Nephron (organoid): Measurements from ENCODE around the gene ZWILCH.

ENCODE experiments used
- H3K27ac Mint-ChIP-seq, 3 experiments: 2 replicates each; pipeline ENCODE4 v1.8.0; 2020; ENCODE audit warnings: mixed read lengths in 3 of 3, mild to moderate bottlenecking in 2 of 3, moderate library complexity in 1 of 3
- H3K27me3 Mint-ChIP-seq: 2 replicates; pipeline ENCODE4 v1.8.0; 2021; ENCODE audit warnings: low read depth, mild to moderate bottlenecking, moderate library complexity, mixed read lengths
- H3K36me3 Mint-ChIP-seq: 2 replicates; pipeline ENCODE4 v1.8.0; 2020; ENCODE audit warnings: low read depth, mixed read lengths
- H3K4me1 Mint-ChIP-seq: 2 replicates; pipeline ENCODE4 v1.8.0; 2020; ENCODE audit warnings: mixed read lengths
- H3K4me3 Mint-ChIP-seq, 3 experiments: 2 replicates each; pipeline ENCODE4 v1.8.0; 2020; ENCODE audit warnings: mild to moderate bottlenecking in 3 of 3, mixed read lengths in 3 of 3, moderate library complexity in 2 of 3
- H3K9me3 Mint-ChIP-seq: 2 replicates; pipeline ENCODE4 v1.8.0; 2020; ENCODE audit warnings: mixed read lengths
- CTCF ChIP-seq, 3 experiments: fragments of 200-600 bp; sonication (generic); IDR thresholded peaks; one replicate each; pipeline ENCODE4 v1.5.0; 2021; ENCODE audit warnings: antibody characterized with exemption in 3 of 3; ENCODE audit not compliant: unreplicated experiment in 3 of 3

ZWILCH gene

GRCh38 chr15:66592505-66593218 lies 87.5 kb downstream of the ZWILCH start:
- no peak overlapping the region for H3K4me3 Mint-ChIP-seq
- H3K9me3 Mint-ChIP-seq = no peaks in the 10 kb centered on the region
- peaks cover 18% of the 10 kb centered on the region for H3K27me3 Mint-ChIP-seq
- H3K27ac Mint-ChIP-seq = no peak overlapping the region
- H3K4me1 Mint-ChIP-seq = no peaks in the 10 kb centered on the region
- TF ChIP-seq CTCF (IDR thresholded peaks at IDR 0.05; ENCODE audit: unreplicated experiment in 3 of 3) = no peak
- no peaks in the 10 kb centered on the region for H3K36me3 Mint-ChIP-seq

GRCh38 chr15:66593219-66593780 lies 88.2 kb downstream of the ZWILCH start:
- no peak overlapping the region for H3K27ac Mint-ChIP-seq
- H3K4me1 Mint-ChIP-seq = no peaks in the 10 kb centered on the region
- H3K4me3 Mint-ChIP-seq = no peak overlapping the region
- H3K9me3 Mint-ChIP-seq = no peaks in the 10 kb centered on the region
- peaks cover 13% of the 10 kb centered on the region for H3K27me3 Mint-ChIP-seq
- no peaks in the 10 kb centered on the region for H3K36me3 Mint-ChIP-seq
- no peak for TF ChIP-seq CTCF (IDR thresholded peaks at IDR 0.05; ENCODE audit: unreplicated experiment in 3 of 3)

GRCh38 chr15:66594344-66594743 lies 89.2 kb downstream of the ZWILCH start:
- H3K36me3 Mint-ChIP-seq = no peaks in the 10 kb centered on the region
- H3K27ac Mint-ChIP-seq = no peak overlapping the region
- no peak for TF ChIP-seq CTCF (IDR thresholded peaks at IDR 0.05; ENCODE audit: unreplicated experiment in 3 of 3)
- peaks cover 12% of the 10 kb centered on the region for H3K27me3 Mint-ChIP-seq
- H3K9me3 Mint-ChIP-seq = no peaks in the 10 kb centered on the region
- no peaks in the 10 kb centered on the region for H3K4me1 Mint-ChIP-seq
- H3K4me3 Mint-ChIP-seq = no peak overlapping the region

- Mint-ChIP-seq H3K27me3 (peaks cover 9% of the 10 kb centered on the region), H3K36me3 (no peaks in the 10 kb centered on the region), H3K27ac (no peak overlapping the region), H3K4me1 (no peaks in the 10 kb centered on the region), H3K9me3 (no peaks in the 10 kb centered on the region), H3K4me3 (no peak overlapping the region)
- TF ChIP-seq CTCF (IDR thresholded peaks at IDR 0.05; ENCODE audit: unreplicated experiment in 3 of 3) = no peak
Measured at GRCh38 chr15:66594836-66595235, 89.7 kb downstream of the ZWILCH start.

- peaks cover 9% of the 10 kb centered on the region for H3K27me3 Mint-ChIP-seq
- no peaks in the 10 kb centered on the region for H3K36me3 Mint-ChIP-seq
- no peaks in the 10 kb centered on the region for H3K4me1 Mint-ChIP-seq
- no peaks in the 10 kb centered on the region for H3K9me3 Mint-ChIP-seq
- no peak for TF ChIP-seq CTCF (IDR thresholded peaks at IDR 0.05; ENCODE audit: unreplicated experiment in 3 of 3)
- H3K4me3 Mint-ChIP-seq = no peak overlapping the region
- H3K27ac Mint-ChIP-seq = no peak overlapping the region
Measured at GRCh38 chr15:66595332-66595731, 90.2 kb downstream of the ZWILCH start.
